ENCODE measurements around the gene LFNG. TPM values are rescaled to one million over a fixed set of nuclear protein-coding genes. Genes with fewer than 3 reads are reported as not detected.

Gene LFNG
- total RNA-seq, 1 experiment from 2014 or later = 4.5 TPM

DNA sequence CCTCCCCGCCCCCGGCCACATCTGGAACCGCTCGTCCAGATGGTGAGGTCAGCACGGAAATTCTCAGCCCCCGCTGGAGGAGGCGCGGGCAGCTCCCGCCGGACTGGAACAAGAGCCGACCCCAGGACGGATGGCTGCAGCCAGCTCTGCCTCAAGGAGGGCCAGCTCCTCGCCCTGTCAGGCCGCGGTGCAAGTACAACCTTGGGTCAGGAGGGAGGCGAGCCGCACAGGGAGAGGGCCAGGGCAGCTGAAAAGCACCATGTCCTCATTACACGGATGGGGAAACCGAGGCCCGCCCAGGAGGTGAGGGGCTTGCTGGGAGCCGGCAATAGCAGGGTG, 39.5 kb upstream of the LFNG start:
- no peak for DNase-seq
- ChIA-PET POLR2A (no interaction called here), CTCF (interaction anchor here (0.8 to 2.3 kb wide), 3 partner anchors 10 to 76 kb away, joined by 3 to 6 read pairs (median 3); partner anchors contain the start of gene BRAT1)
- H3K4me1 Mint-ChIP-seq (ENCODE audit: low read depth, unreplicated experiment) = no peaks in the 10 kb centered on the region
- no peak overlapping the region for H3K27ac Mint-ChIP-seq (ENCODE audit: unreplicated experiment)
- H3K9me3 ChIP-seq = 0 out of 2 replicates have a peak, but pooled peaks cover 5% of the 10 kb centered on the region
- H3K4me3 ChIP-seq (ENCODE audit: low read depth, low read length) = no peak overlapping the region
- no peaks in the 10 kb centered on the region for H3K36me3 ChIP-seq (ENCODE audit: control insufficient read depth, insufficient read depth, low read length)
- BruUV-seq (replicated peaks) = no TSS peak
- TF ChIP-seq, protein P1, sequence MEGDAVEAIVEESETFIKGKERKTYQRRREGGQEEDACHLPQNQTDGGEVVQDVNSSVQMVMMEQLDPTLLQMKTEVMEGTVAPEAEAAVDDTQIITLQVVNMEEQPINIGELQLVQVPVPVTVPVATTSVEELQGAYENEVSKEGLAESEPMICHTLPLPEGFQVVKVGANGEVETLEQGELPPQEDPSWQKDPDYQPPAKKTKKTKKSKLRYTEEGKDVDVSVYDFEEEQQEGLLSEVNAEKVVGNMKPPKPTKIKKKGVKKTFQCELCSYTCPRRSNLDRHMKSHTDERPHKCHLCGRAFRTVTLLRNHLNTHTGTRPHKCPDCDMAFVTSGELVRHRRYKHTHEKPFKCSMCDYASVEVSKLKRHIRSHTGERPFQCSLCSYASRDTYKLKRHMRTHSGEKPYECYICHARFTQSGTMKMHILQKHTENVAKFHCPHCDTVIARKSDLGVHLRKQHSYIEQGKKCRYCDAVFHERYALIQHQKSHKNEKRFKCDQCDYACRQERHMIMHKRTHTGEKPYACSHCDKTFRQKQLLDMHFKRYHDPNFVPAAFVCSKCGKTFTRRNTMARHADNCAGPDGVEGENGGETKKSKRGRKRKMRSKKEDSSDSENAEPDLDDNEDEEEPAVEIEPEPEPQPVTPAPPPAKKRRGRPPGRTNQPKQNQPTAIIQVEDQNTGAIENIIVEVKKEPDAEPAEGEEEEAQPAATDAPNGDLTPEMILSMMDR (IDR thresholded peaks at IDR 0.05; ENCODE audit: insufficient read depth in 1 of 2, low read depth in 1 of 2, low read length in 1 of 2, severe bottlenecking in 1 of 2, unreplicated experiment in 1 of 2) = no peak
- H3K27me3 ChIP-seq (replicated peaks; ENCODE audit: control insufficient read depth, insufficient read depth, low read length) = no peaks in the 10 kb centered on the region
- H3K27me3 Mint-ChIP-seq (ENCODE audit: insufficient read depth, unreplicated experiment) = no peaks in the 10 kb centered on the region
- no peak overlapping the region for H3K4me3 Mint-ChIP-seq (ENCODE audit: unreplicated experiment)
- intact Hi-C loops (cut with micrococcal nuclease; ENCODE audit: unreplicated experiment) = no loop called here
- H3K9me3 Mint-ChIP-seq (ENCODE audit: unreplicated experiment) = no peaks in the 10 kb centered on the region
- H3K4me1 ChIP-seq = no peaks in the 10 kb centered on the region
- peaks cover 6% of the 10 kb centered on the region for H3K36me3 Mint-ChIP-seq (ENCODE audit: insufficient read depth, unreplicated experiment)

DNA sequence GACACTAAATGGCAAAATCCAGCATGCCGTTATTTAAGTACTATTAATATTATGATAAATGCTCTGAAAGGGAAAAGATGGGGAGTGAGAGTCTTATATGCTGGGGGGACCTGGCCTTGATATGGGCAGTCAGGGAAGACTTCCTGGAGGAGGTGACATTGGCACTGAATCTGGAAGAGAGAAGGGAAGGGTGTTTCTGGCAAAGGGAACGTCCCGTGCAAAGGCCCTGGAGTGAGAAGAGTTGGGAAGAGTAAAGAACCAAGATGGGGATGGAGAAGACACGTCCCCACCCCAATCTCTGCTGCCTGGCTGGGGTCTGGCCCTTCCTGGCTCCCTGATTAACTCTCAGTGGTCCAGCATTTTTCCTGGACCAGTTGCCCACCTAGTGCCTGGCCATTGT, 38.4 kb upstream of the LFNG start:
- H3K36me3 Mint-ChIP-seq (ENCODE audit: insufficient read depth, unreplicated experiment) = peaks cover 6% of the 10 kb centered on the region
- ChIA-PET CTCF (interaction anchor here (2.3 kb wide), 1 partner anchor 13 kb away, joined by 6 read pairs; no protein-coding TSS in a partner anchor), POLR2A (no interaction called here)
- H3K27me3 Mint-ChIP-seq (ENCODE audit: insufficient read depth, unreplicated experiment) = no peaks in the 10 kb centered on the region
- H3K4me3 ChIP-seq (ENCODE audit: low read depth, low read length) = no peak overlapping the region
- no peak overlapping the region for H3K27ac Mint-ChIP-seq (ENCODE audit: unreplicated experiment)
- BruUV-seq (replicated peaks) = no TSS peak
- no peak for DNase-seq
- no peaks in the 10 kb centered on the region for H3K9me3 Mint-ChIP-seq (ENCODE audit: unreplicated experiment)
- TF ChIP-seq, protein P1 (IDR thresholded peaks at IDR 0.05; ENCODE audit: insufficient read depth in 1 of 2, low read depth in 1 of 2, low read length in 1 of 2, severe bottlenecking in 1 of 2, unreplicated experiment in 1 of 2) = no peak
- no peaks in the 10 kb centered on the region for H3K27me3 ChIP-seq (replicated peaks; ENCODE audit: control insufficient read depth, insufficient read depth, low read length)
- intact Hi-C loops (cut with micrococcal nuclease; ENCODE audit: unreplicated experiment) = no loop called here
- H3K9me3 ChIP-seq = 0 out of 2 replicates have a peak, but pooled peaks cover 5% of the 10 kb centered on the region
- H3K4me3 Mint-ChIP-seq (ENCODE audit: unreplicated experiment) = no peak overlapping the region
- no peaks in the 10 kb centered on the region for H3K4me1 ChIP-seq
- H3K4me1 Mint-ChIP-seq (ENCODE audit: low read depth, unreplicated experiment) = no peaks in the 10 kb centered on the region
- H3K36me3 ChIP-seq (ENCODE audit: control insufficient read depth, insufficient read depth, low read length) = no peaks in the 10 kb centered on the region

DNA sequence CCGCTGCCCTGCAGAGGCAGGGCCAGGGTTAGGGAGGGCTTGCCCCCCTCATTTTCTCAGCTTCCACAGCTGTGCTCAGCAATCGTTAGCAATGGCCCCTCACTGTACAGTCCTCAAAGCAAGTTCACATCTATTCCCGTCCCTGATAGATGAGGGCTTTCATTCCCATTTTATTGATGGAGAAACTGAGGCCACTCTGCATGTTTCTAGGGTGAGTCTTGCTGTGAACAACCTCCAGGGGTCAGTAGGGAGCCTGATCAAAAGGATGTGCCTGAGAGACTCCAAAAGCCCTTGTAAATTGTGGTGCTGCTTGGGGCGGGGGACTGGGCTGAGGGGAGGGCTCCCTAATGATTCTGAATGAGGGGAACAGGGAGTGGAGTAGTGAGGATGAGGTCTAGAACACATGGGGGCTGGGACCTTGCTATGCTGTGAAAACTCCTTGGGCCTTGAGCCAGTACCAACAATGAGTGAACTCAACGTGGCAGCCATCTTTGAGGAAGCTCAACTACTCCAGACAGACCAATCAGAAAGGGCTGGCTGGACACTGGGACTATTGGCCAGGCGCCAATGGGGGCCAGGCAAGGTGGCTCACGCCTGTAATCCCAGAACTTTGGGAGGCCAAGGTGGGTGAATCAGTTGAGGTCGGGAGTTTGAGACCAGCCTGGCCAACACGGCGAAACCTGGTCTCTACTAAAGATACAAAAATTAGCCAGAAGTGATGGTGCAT, 36.7 kb upstream of the LFNG start:
- Mint-ChIP-seq H3K4me3 (ENCODE audit: unreplicated experiment) (no peak overlapping the region), H3K36me3 (ENCODE audit: insufficient read depth, unreplicated experiment) (peaks cover 6% of the 10 kb centered on the region), H3K27ac (ENCODE audit: unreplicated experiment) (no peak overlapping the region), H3K4me1 (ENCODE audit: low read depth, unreplicated experiment) (no peaks in the 10 kb centered on the region), H3K9me3 (ENCODE audit: unreplicated experiment) (no peaks in the 10 kb centered on the region), H3K27me3 (ENCODE audit: insufficient read depth, unreplicated experiment) (no peaks in the 10 kb centered on the region)
- no TSS peak for BruUV-seq (replicated peaks)
- ChIA-PET CTCF (interaction anchor here (1.2 kb wide), 1 partner anchor 14 kb away, joined by 4 read pairs; no protein-coding TSS in a partner anchor), POLR2A (no interaction called here)
- no peaks in the 10 kb centered on the region for H3K4me1 ChIP-seq
- TF ChIP-seq, protein P1 (IDR thresholded peaks at IDR 0.05; ENCODE audit: insufficient read depth in 1 of 2, low read depth in 1 of 2, low read length in 1 of 2, severe bottlenecking in 1 of 2, unreplicated experiment in 1 of 2) = no peak
- H3K36me3 ChIP-seq (ENCODE audit: control insufficient read depth, insufficient read depth, low read length) = no peaks in the 10 kb centered on the region
- H3K27me3 ChIP-seq (replicated peaks; ENCODE audit: control insufficient read depth, insufficient read depth, low read length) = no peaks in the 10 kb centered on the region
- no peak overlapping the region for H3K4me3 ChIP-seq (ENCODE audit: low read depth, low read length)
- intact Hi-C loops (cut with micrococcal nuclease; ENCODE audit: unreplicated experiment) = no loop called here
- no peak for DNase-seq
- H3K9me3 ChIP-seq = 0 out of 2 replicates have a peak, but pooled peaks cover 5% of the 10 kb centered on the region
